Measurements from ENCODE around the gene DNM3.

Gene DNM3

GRCh38 chr1:172328266-172328665 is 487.0 kb downstream of the DNM3 start:
- DNase-seq (ENCODE audit: low spot score) = no peak

- no peak for DNase-seq (ENCODE audit: low spot score)
These were observed 490.9 kb downstream of the DNM3 start for GRCh38 chr1:172332230-172332629.

- no peak for DNase-seq (ENCODE audit: low spot score)
These were observed 494.1 kb downstream of the DNM3 start for GRCh38 chr1:172335377-172335776.

- no peak for DNase-seq (ENCODE audit: low spot score)
These were observed 497.0 kb downstream of the DNM3 start for GRCh38 chr1:172338295-172338735.

- no peak for DNase-seq (ENCODE audit: low spot score)
These were observed 498.5 kb downstream of the DNM3 start for GRCh38 chr1:172339842-172340241.

- no peak for DNase-seq (ENCODE audit: low spot score)
These were observed 499.2 kb downstream of the DNM3 start for GRCh38 chr1:172340520-172340919.

GRCh38 chr1:172341697-172342096 is 500.4 kb downstream of the DNM3 start:
- no peak for DNase-seq (ENCODE audit: low spot score)

- no peak for DNase-seq (ENCODE audit: low spot score)
These were observed 501.4 kb downstream of the DNM3 start for GRCh38 chr1:172342584-172343239.

- DNase-seq (ENCODE audit: low spot score) = peak; percentile 30
These were observed 502.2 kb downstream of the DNM3 start for GRCh38 chr1:172343240-172344160.

- no peak for DNase-seq (ENCODE audit: low spot score)
These were observed 503.1 kb downstream of the DNM3 start for GRCh38 chr1:172344444-172344843.

GRCh38 chr1:172345077-172345476 is 503.8 kb downstream of the DNM3 start:
- DNase-seq (ENCODE audit: low spot score) = no peak

GRCh38 chr1:172347416-172347815 is 506.1 kb downstream of the DNM3 start:
- DNase-seq (ENCODE audit: low spot score) = no peak

- DNase-seq (ENCODE audit: low spot score) = no peak
These were observed 509.6 kb downstream of the DNM3 start for GRCh38 chr1:172350856-172351255.

- DNase-seq (ENCODE audit: low spot score) = no peak
These were observed 510.0 kb downstream of the DNM3 start for GRCh38 chr1:172351346-172351745.

GRCh38 chr1:172351754-172352161 is 510.5 kb downstream of the DNM3 start:
- no peak for DNase-seq (ENCODE audit: low spot score)

- DNase-seq (ENCODE audit: low spot score) = peak; percentile 57
These were observed 511.1 kb downstream of the DNM3 start for GRCh38 chr1:172352435-172352834.

GRCh38 chr1:172354291-172355274 is 513.3 kb downstream of the DNM3 start:
- no peak for DNase-seq (ENCODE audit: low spot score)

GRCh38 chr1:172356620-172357019 is 515.3 kb downstream of the DNM3 start:
- no peak for DNase-seq (ENCODE audit: low spot score)

- DNase-seq (ENCODE audit: low spot score) = no peak
These were observed 516.6 kb downstream of the DNM3 start for GRCh38 chr1:172357753-172358385.

- DNase-seq (ENCODE audit: low spot score) = no peak
These were observed 518.2 kb downstream of the DNM3 start for GRCh38 chr1:172359491-172359999.

GRCh38 chr1:172360511-172360910 is 519.2 kb downstream of the DNM3 start:
- DNase-seq (ENCODE audit: low spot score) = no peak

Measured in CD4-positive, alpha-beta T cell treated with Interleukin-2 at 100 ng/mL for 4 hours (primary cell).